Measurements from ENCODE around the gene RBMS2.

Gene RBMS2

GRCh38 chr12:56581418-56582145 lies 60.0 kb downstream of the RBMS2 start:
- POLR2A ChIA-PET = no interaction called here
- Histone ChIP-seq H3K27ac (ENCODE audit: extremely low read depth, low read depth, low read length) (no peak overlapping the region), H3K36me3 (ENCODE audit: control insufficient read depth in 2 of 2, insufficient read depth in 1 of 2, low read length in 2 of 2) (peaks cover 4 to 11% of the 10 kb centered on the region in 2 experiments), H3K4me1 (ENCODE audit: control insufficient read depth, insufficient read depth, low read length) (no peaks in the 10 kb centered on the region), H3K4me3 (ENCODE audit: low read depth, low read length) (no peak overlapping the region), H3K9me3 (ENCODE audit: control insufficient read depth, insufficient read depth, low read depth, low read length) (no peaks in the 10 kb centered on the region)
- no peak for TF ChIP-seq FEZF1 (tag by site-specific recombination; IDR thresholded peaks at IDR 0.05)
- no peak for TF ChIP-seq ZNF138 (tag by site-specific recombination; IDR thresholded peaks at IDR 0.05; ENCODE audit: borderline replicate concordance)
- no peak for TF ChIP-seq ZNF394 (tag by site-specific recombination; IDR thresholded peaks at IDR 0.05; ENCODE audit: borderline replicate concordance)
- TF ChIP-seq ZFP37 (tag by site-specific recombination; IDR thresholded peaks at IDR 0.05) = no peak
- no peak for TF ChIP-seq ZNF140 (tag by site-specific recombination; IDR thresholded peaks at IDR 0.05)
- CTCF ChIA-PET = interaction anchor here (0.6 to 1.9 kb wide), 3 partner anchors 55 to 462 kb away, joined by 3 to 21 read pairs (median 8); no protein-coding TSS in a partner anchor

DNA sequence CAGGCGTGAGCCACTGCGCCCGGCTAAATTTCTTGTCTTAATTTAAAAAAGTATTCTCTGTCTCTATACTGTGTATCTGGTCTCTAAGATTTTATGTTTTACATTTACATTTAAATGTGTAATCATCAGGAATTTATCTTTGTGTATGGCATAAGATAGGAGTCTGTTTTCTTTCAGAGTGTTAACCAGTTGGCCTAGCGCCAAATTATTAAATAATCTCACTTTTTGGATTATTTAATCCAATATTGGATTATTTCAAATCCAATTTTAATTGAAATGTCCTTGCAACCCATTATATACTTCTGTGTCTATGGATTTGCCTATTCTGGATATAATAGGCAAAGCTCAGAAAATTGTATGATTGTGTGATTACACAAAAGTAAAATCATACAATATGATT lies 63.5 kb downstream of the RBMS2 start:
- Histone ChIP-seq H3K9me3 (ENCODE audit: control insufficient read depth, insufficient read depth, low read depth, low read length) (no peaks in the 10 kb centered on the region), H3K36me3 (ENCODE audit: control insufficient read depth in 2 of 2, insufficient read depth in 1 of 2, low read length in 2 of 2) (peaks cover 4 to 37% of the 10 kb centered on the region in 2 experiments), H3K27ac (ENCODE audit: extremely low read depth, low read depth, low read length) (no peak overlapping the region), H3K4me1 (ENCODE audit: control insufficient read depth, insufficient read depth, low read length) (no peaks in the 10 kb centered on the region), H3K4me3 (ENCODE audit: low read depth, low read length) (no peak overlapping the region)
- POLR2A ChIA-PET = interaction anchor here (0.7 kb wide), 1 partner anchor 233 kb away, joined by 5 read pairs; no protein-coding TSS in a partner anchor
- TF ChIP-seq KLF10 (tag by site-specific recombination; IDR thresholded peaks at IDR 0.05) = peak; percentile 44; the same call in 1 of the 2 replicates
- TF ChIP-seq ZBTB44 (tag by site-specific recombination; IDR thresholded peaks at IDR 0.05) = peak; percentile 16; the same call in 1 of the 2 replicates
- no peak for TF ChIP-seq ZBTB10 (tag by site-specific recombination; IDR thresholded peaks at IDR 0.05)
- TF ChIP-seq ZNF529 (tag by site-specific recombination; IDR thresholded peaks at IDR 0.05; ENCODE audit: insufficient replicate concordance) = peak; percentile 25
- CTCF ChIA-PET = interaction anchor here (0.7 to 12.5 kb wide), 3 partner anchors 9 to 120 kb away, joined by 5 to 139 read pairs (median 6); no protein-coding TSS in a partner anchor

DNA sequence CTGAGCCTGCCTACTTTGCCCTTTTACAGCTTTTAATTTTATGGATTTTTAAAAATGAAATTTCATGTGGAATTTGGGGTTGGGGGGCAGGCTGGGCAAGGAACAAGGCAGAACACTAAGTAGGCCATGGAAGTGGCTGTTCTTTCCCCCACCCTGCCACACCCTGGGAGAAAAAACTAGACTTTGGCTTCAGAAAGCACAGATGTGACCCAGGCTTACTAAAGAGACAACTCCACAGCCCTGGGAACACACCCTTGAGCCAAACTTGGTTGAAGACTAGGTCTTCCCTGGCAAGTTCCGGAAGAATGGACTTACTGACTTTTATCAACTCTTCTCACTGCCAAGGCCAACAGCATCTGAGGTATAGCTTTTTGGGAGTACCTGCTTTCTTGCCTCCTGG lies 68.2 kb downstream of the RBMS2 start:
- POLR2A ChIA-PET = no interaction called here
- no peak overlapping the region for H3K4me3 ChIP-seq (ENCODE audit: low read depth, low read length)
- no peak overlapping the region for H3K27ac ChIP-seq (ENCODE audit: extremely low read depth, low read depth, low read length)
- H3K36me3 ChIP-seq (ENCODE audit: control insufficient read depth in 2 of 2, insufficient read depth in 1 of 2, low read length in 2 of 2) = peaks cover 0 to 32% of the 10 kb centered on the region in 2 experiments; a peak in 2 of 3 replicates
- no peaks in the 10 kb centered on the region; the same call in 1 of the 2 replicates for H3K4me1 ChIP-seq (ENCODE audit: control insufficient read depth, insufficient read depth, low read length)
- CTCF ChIA-PET = interaction anchor here (0.6 to 12.5 kb wide), 16 partner anchors 10 to 126 kb away, joined by 3 to 139 read pairs (median 3); partner anchors contain the start of gene RBMS2
- no peaks in the 10 kb centered on the region for H3K9me3 ChIP-seq (ENCODE audit: control insufficient read depth, insufficient read depth, low read depth, low read length)
- TF ChIP-seq ZNF560 (tag by site-specific recombination; IDR thresholded peaks at IDR 0.05; ENCODE audit: borderline replicate concordance) = no peak
- no peak for TF ChIP-seq ZNF239 (tag by site-specific recombination; IDR thresholded peaks at IDR 0.05)
- no peak for TF ChIP-seq ZNF121 (tag by site-specific recombination; IDR thresholded peaks at IDR 0.05)
- TF ChIP-seq ZNF544 (tag by site-specific recombination; IDR thresholded peaks at IDR 0.05) = no peak
- no peak for TF ChIP-seq ZNF785 (tag by site-specific recombination; IDR thresholded peaks at IDR 0.05)
- TF ChIP-seq ZSCAN30 (tag by site-specific recombination; IDR thresholded peaks at IDR 0.05) = no peak
- TF ChIP-seq ZNF660 (tag by site-specific recombination; IDR thresholded peaks at IDR 0.05) = no peak
- no peak for TF ChIP-seq ZNF175 (tag by site-specific recombination; IDR thresholded peaks at IDR 0.05)
- TF ChIP-seq ZNF350 (tag by site-specific recombination; IDR thresholded peaks at IDR 0.05) = no peak
- TF ChIP-seq REST (tag by site-specific recombination; IDR thresholded peaks at IDR 0.05) = no peak
- no peak for TF ChIP-seq ZNF37A (tag by site-specific recombination; IDR thresholded peaks at IDR 0.05)
- no peak for TF ChIP-seq ZSCAN23 (tag by site-specific recombination; IDR thresholded peaks at IDR 0.05)
- TF ChIP-seq ZNF16 (tag by site-specific recombination; IDR thresholded peaks at IDR 0.05; ENCODE audit: low read depth) = no peak
- TF ChIP-seq, protein P1, sequence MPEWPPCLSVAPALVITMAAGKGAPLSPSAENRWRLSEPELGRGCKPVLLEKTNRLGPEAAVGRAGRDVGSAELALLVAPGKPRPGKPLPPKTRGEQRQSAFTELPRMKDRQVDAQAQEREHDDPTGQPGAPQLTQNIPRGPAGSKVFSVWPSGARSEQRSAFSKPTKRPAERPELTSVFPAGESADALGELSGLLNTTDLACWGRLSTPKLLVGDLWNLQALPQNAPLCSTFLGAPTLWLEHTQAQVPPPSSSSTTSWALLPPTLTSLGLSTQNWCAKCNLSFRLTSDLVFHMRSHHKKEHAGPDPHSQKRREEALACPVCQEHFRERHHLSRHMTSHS (tag by site-specific recombination; IDR thresholded peaks at IDR 0.05) = no peak

All from HEK293 (cell line).